ENCODE measurements around the gene MEGF11.

Gene MEGF11

GRCh38 chr15:65953622-65954021 lies 299.9 kb downstream of the MEGF11 start:
- H3K9me3 ChIP-seq (ENCODE audit: control insufficient read depth in 5 of 5, low read length in 5 of 5), result no peaks in the 10 kb centered on the region
- H3K9ac ChIP-seq (ENCODE audit: low read length in 5 of 5), result no peak overlapping the region
- H3K4me3 ChIP-seq (ENCODE audit: low read depth in 1 of 5, low read length in 5 of 5), result no peak overlapping the region
- peaks cover 0 to 4% (median 0%) of the 10 kb centered on the region in 5 donors for H3K27me3 ChIP-seq (ENCODE audit: control insufficient read depth in 5 of 5, insufficient read depth in 4 of 5, low read length in 5 of 5)
- H3K4me1 ChIP-seq (ENCODE audit: control insufficient read depth in 5 of 5, insufficient read depth in 5 of 5, low read length in 5 of 5), result no peaks in the 10 kb centered on the region
- H3K27ac ChIP-seq (ENCODE audit: low read depth, low read length), result no peak overlapping the region
- H3K36me3 ChIP-seq (ENCODE audit: control insufficient read depth in 5 of 5, insufficient read depth in 5 of 5, low read length in 5 of 5), result no peaks in the 10 kb centered on the region

- Histone ChIP-seq H3K9ac (ENCODE audit: low read length in 5 of 5) (no peak overlapping the region), H3K27me3 (ENCODE audit: control insufficient read depth in 5 of 5, insufficient read depth in 4 of 5, low read length in 5 of 5) (peaks cover 0 to 4% (median 0%) of the 10 kb centered on the region in 5 donors), H3K4me1 (ENCODE audit: control insufficient read depth in 5 of 5, insufficient read depth in 5 of 5, low read length in 5 of 5) (no peaks in the 10 kb centered on the region), H3K27ac (ENCODE audit: low read depth, low read length) (no peak overlapping the region), H3K4me3 (ENCODE audit: low read depth in 1 of 5, low read length in 5 of 5) (no peak overlapping the region), H3K36me3 (ENCODE audit: control insufficient read depth in 5 of 5, insufficient read depth in 5 of 5, low read length in 5 of 5) (no peaks in the 10 kb centered on the region), H3K9me3 (ENCODE audit: control insufficient read depth in 5 of 5, low read length in 5 of 5) (no peaks in the 10 kb centered on the region)
Observed at GRCh38 chr15:65952391-65953053, 301.0 kb downstream of the MEGF11 start.

- Histone ChIP-seq H3K9ac (ENCODE audit: low read length in 5 of 5) (no peak overlapping the region), H3K4me1 (ENCODE audit: control insufficient read depth in 5 of 5, insufficient read depth in 5 of 5, low read length in 5 of 5) (no peaks in the 10 kb centered on the region), H3K27me3 (ENCODE audit: control insufficient read depth in 5 of 5, insufficient read depth in 4 of 5, low read length in 5 of 5) (peaks cover 0 to 4% (median 0%) of the 10 kb centered on the region in 5 donors), H3K36me3 (ENCODE audit: control insufficient read depth in 5 of 5, insufficient read depth in 5 of 5, low read length in 5 of 5) (no peaks in the 10 kb centered on the region), H3K4me3 (ENCODE audit: low read depth in 1 of 5, low read length in 5 of 5) (no peak overlapping the region), H3K9me3 (ENCODE audit: control insufficient read depth in 5 of 5, low read length in 5 of 5) (no peaks in the 10 kb centered on the region), H3K27ac (ENCODE audit: low read depth, low read length) (no peak overlapping the region)
Observed at GRCh38 chr15:65951007-65951406, 302.5 kb downstream of the MEGF11 start.

- Histone ChIP-seq H3K36me3 (ENCODE audit: control insufficient read depth in 5 of 5, insufficient read depth in 5 of 5, low read length in 5 of 5) (no peaks in the 10 kb centered on the region), H3K4me1 (ENCODE audit: control insufficient read depth in 5 of 5, insufficient read depth in 5 of 5, low read length in 5 of 5) (no peaks in the 10 kb centered on the region), H3K9ac (ENCODE audit: low read length in 5 of 5) (no peak overlapping the region), H3K9me3 (ENCODE audit: control insufficient read depth in 5 of 5, low read length in 5 of 5) (no peaks in the 10 kb centered on the region), H3K27me3 (ENCODE audit: control insufficient read depth in 5 of 5, insufficient read depth in 4 of 5, low read length in 5 of 5) (peaks cover 0 to 4% (median 0%) of the 10 kb centered on the region in 5 donors), H3K27ac (ENCODE audit: low read depth, low read length) (no peak overlapping the region), H3K4me3 (ENCODE audit: low read depth in 1 of 5, low read length in 5 of 5) (no peak overlapping the region)
Observed at GRCh38 chr15:65949491-65949890, 304.1 kb downstream of the MEGF11 start.

GRCh38 chr15:65949011-65949410 lies 304.5 kb downstream of the MEGF11 start:
- Histone ChIP-seq H3K4me1 (ENCODE audit: control insufficient read depth in 5 of 5, insufficient read depth in 5 of 5, low read length in 5 of 5) (no peaks in the 10 kb centered on the region), H3K4me3 (ENCODE audit: low read depth in 1 of 5, low read length in 5 of 5) (no peak overlapping the region), H3K9ac (ENCODE audit: low read length in 5 of 5) (no peak overlapping the region), H3K36me3 (ENCODE audit: control insufficient read depth in 5 of 5, insufficient read depth in 5 of 5, low read length in 5 of 5) (no peaks in the 10 kb centered on the region), H3K27ac (ENCODE audit: low read depth, low read length) (no peak overlapping the region), H3K9me3 (ENCODE audit: control insufficient read depth in 5 of 5, low read length in 5 of 5) (no peaks in the 10 kb centered on the region), H3K27me3 (ENCODE audit: control insufficient read depth in 5 of 5, insufficient read depth in 4 of 5, low read length in 5 of 5) (peaks cover 0 to 4% (median 3%) of the 10 kb centered on the region in 5 donors)

- H3K27me3 ChIP-seq (ENCODE audit: control insufficient read depth in 5 of 5, insufficient read depth in 4 of 5, low read length in 5 of 5), result peaks cover 0 to 6% (median 1%) of the 10 kb centered on the region in 5 donors
- no peaks in the 10 kb centered on the region for H3K36me3 ChIP-seq (ENCODE audit: control insufficient read depth in 5 of 5, insufficient read depth in 5 of 5, low read length in 5 of 5)
- no peaks in the 10 kb centered on the region for H3K9me3 ChIP-seq (ENCODE audit: control insufficient read depth in 5 of 5, low read length in 5 of 5)
- no peak overlapping the region for H3K27ac ChIP-seq (ENCODE audit: low read depth, low read length)
- no peak overlapping the region for H3K9ac ChIP-seq (ENCODE audit: low read length in 5 of 5)
- no peaks in the 10 kb centered on the region for H3K4me1 ChIP-seq (ENCODE audit: control insufficient read depth in 5 of 5, insufficient read depth in 5 of 5, low read length in 5 of 5)
- no peak overlapping the region for H3K4me3 ChIP-seq (ENCODE audit: low read depth in 1 of 5, low read length in 5 of 5)
Observed at GRCh38 chr15:65948383-65948782, 305.2 kb downstream of the MEGF11 start.

GRCh38 chr15:65947041-65947440 lies 306.5 kb downstream of the MEGF11 start:
- H3K4me1 ChIP-seq (ENCODE audit: control insufficient read depth in 5 of 5, insufficient read depth in 5 of 5, low read length in 5 of 5), result no peaks in the 10 kb centered on the region

GRCh38 chr15:65945616-65946015 lies 307.9 kb downstream of the MEGF11 start:
- no peak overlapping the region for H3K4me3 ChIP-seq (ENCODE audit: low read depth in 1 of 5, low read length in 5 of 5)
- H3K4me1 ChIP-seq (ENCODE audit: control insufficient read depth in 5 of 5, insufficient read depth in 5 of 5, low read length in 5 of 5), result no peaks in the 10 kb centered on the region
- H3K9ac ChIP-seq (ENCODE audit: low read length in 5 of 5), result no peak overlapping the region
- H3K9me3 ChIP-seq (ENCODE audit: control insufficient read depth in 5 of 5, low read length in 5 of 5), result no peaks in the 10 kb centered on the region
- peaks cover 0 to 10% (median 3%) of the 10 kb centered on the region in 5 donors for H3K27me3 ChIP-seq (ENCODE audit: control insufficient read depth in 5 of 5, insufficient read depth in 4 of 5, low read length in 5 of 5)
- H3K27ac ChIP-seq (ENCODE audit: low read depth, low read length), result no peak overlapping the region
- H3K36me3 ChIP-seq (ENCODE audit: control insufficient read depth in 5 of 5, insufficient read depth in 5 of 5, low read length in 5 of 5), result no peaks in the 10 kb centered on the region

More at GRCh38 chr15:65947041-65947440, 306.5 kb downstream of the MEGF11 start:
- Histone ChIP-seq H3K36me3 (ENCODE audit: control insufficient read depth in 5 of 5, insufficient read depth in 5 of 5, low read length in 5 of 5) (no peaks in the 10 kb centered on the region), H3K9ac (ENCODE audit: low read length in 5 of 5) (no peak overlapping the region), H3K27me3 (ENCODE audit: control insufficient read depth in 5 of 5, insufficient read depth in 4 of 5, low read length in 5 of 5) (peaks cover 0 to 6% (median 3%) of the 10 kb centered on the region in 5 donors), H3K9me3 (ENCODE audit: control insufficient read depth in 5 of 5, low read length in 5 of 5) (no peaks in the 10 kb centered on the region), H3K27ac (ENCODE audit: low read depth, low read length) (no peak overlapping the region), H3K4me3 (ENCODE audit: low read depth in 1 of 5, low read length in 5 of 5) (no peak overlapping the region)

GRCh38 chr15:65944404-65944803 lies 309.1 kb downstream of the MEGF11 start:
- Histone ChIP-seq H3K4me3 (ENCODE audit: low read depth in 1 of 5, low read length in 5 of 5) (no peak overlapping the region), H3K36me3 (ENCODE audit: control insufficient read depth in 5 of 5, insufficient read depth in 5 of 5, low read length in 5 of 5) (no peaks in the 10 kb centered on the region), H3K9ac (ENCODE audit: low read length in 5 of 5) (no peak overlapping the region), H3K27ac (ENCODE audit: low read depth, low read length) (no peak overlapping the region), H3K9me3 (ENCODE audit: control insufficient read depth in 5 of 5, low read length in 5 of 5) (no peaks in the 10 kb centered on the region), H3K4me1 (ENCODE audit: control insufficient read depth in 5 of 5, insufficient read depth in 5 of 5, low read length in 5 of 5) (no peaks in the 10 kb centered on the region), H3K27me3 (ENCODE audit: control insufficient read depth in 5 of 5, insufficient read depth in 4 of 5, low read length in 5 of 5) (peaks cover 0 to 10% (median under 1%) of the 10 kb centered on the region in 5 donors)

GRCh38 chr15:65942436-65942835 lies 311.1 kb downstream of the MEGF11 start:
- Histone ChIP-seq H3K27me3 (ENCODE audit: control insufficient read depth in 5 of 5, insufficient read depth in 4 of 5, low read length in 5 of 5) (peaks cover 0 to 10% (median 0%) of the 10 kb centered on the region in 5 donors), H3K4me1 (ENCODE audit: control insufficient read depth in 5 of 5, insufficient read depth in 5 of 5, low read length in 5 of 5) (no peaks in the 10 kb centered on the region), H3K9me3 (ENCODE audit: control insufficient read depth in 5 of 5, low read length in 5 of 5) (no peaks in the 10 kb centered on the region), H3K36me3 (ENCODE audit: control insufficient read depth in 5 of 5, insufficient read depth in 5 of 5, low read length in 5 of 5) (no peaks in the 10 kb centered on the region), H3K9ac (ENCODE audit: low read length in 5 of 5) (no peak overlapping the region), H3K27ac (ENCODE audit: low read depth, low read length) (no peak overlapping the region), H3K4me3 (ENCODE audit: low read depth in 1 of 5, low read length in 5 of 5) (no peak overlapping the region)

All from subcutaneous abdominal adipose tissue (tissue), 5 donors.